ENCODE results near the gene PACSIN2.
A peak's percentile ranks its signal among the peaks of the same experiment; 100 is the strongest.

The PACSIN2 gene

GRCh38 chr22:42945736-42946135 is 69.2 kb downstream of the PACSIN2 start:
- TF ChIP-seq CTCF (IDR thresholded peaks at IDR 0.05; ENCODE audit: low read length, missing control alignments): no peak
- H3K4me3 ChIP-seq (replicated peaks; ENCODE audit: low read depth, low read length): no peak overlapping the region
- no peak for DNase-seq (ENCODE audit: low read depth)

- no peak overlapping the region for H3K4me3 ChIP-seq (replicated peaks; ENCODE audit: low read depth, low read length)
- TF ChIP-seq CTCF (IDR thresholded peaks at IDR 0.05; ENCODE audit: low read length, missing control alignments): no peak
- DNase-seq (ENCODE audit: low read depth): no peak
Observed at GRCh38 chr22:42945027-42945426, 69.9 kb downstream of the PACSIN2 start.

- H3K4me3 ChIP-seq (replicated peaks; ENCODE audit: low read depth, low read length): no peak overlapping the region
- no peak for TF ChIP-seq CTCF (IDR thresholded peaks at IDR 0.05; ENCODE audit: low read length, missing control alignments)
- DNase-seq (ENCODE audit: low read depth): no peak
Observed at GRCh38 chr22:42944409-42944808, 70.5 kb downstream of the PACSIN2 start.

- H3K4me3 ChIP-seq (replicated peaks; ENCODE audit: low read depth, low read length): no peak overlapping the region
- DNase-seq (ENCODE audit: low read depth): no peak
- TF ChIP-seq CTCF (IDR thresholded peaks at IDR 0.05; ENCODE audit: low read length, missing control alignments): no peak
Observed at GRCh38 chr22:42943981-42944380, 71.0 kb downstream of the PACSIN2 start.

GRCh38 chr22:42942351-42942750 is 72.6 kb downstream of the PACSIN2 start:
- H3K4me3 ChIP-seq (replicated peaks; ENCODE audit: low read depth, low read length): no peak overlapping the region
- TF ChIP-seq CTCF (IDR thresholded peaks at IDR 0.05; ENCODE audit: low read length, missing control alignments): no peak
- no peak for DNase-seq (ENCODE audit: low read depth)

- H3K4me3 ChIP-seq (replicated peaks; ENCODE audit: low read depth, low read length): no peak overlapping the region
- peak; percentile 80 for DNase-seq (ENCODE audit: low read depth)
- no peak for TF ChIP-seq CTCF (IDR thresholded peaks at IDR 0.05; ENCODE audit: low read length, missing control alignments)
Observed at GRCh38 chr22:42939941-42940653, 74.9 kb downstream of the PACSIN2 start.

- no peak for DNase-seq (ENCODE audit: low read depth)
- H3K4me3 ChIP-seq (replicated peaks; ENCODE audit: low read depth, low read length): no peak overlapping the region
- TF ChIP-seq CTCF (IDR thresholded peaks at IDR 0.05; ENCODE audit: low read length, missing control alignments): no peak
Observed at GRCh38 chr22:42939451-42939881, 75.5 kb downstream of the PACSIN2 start.

Measured in fibroblast of pulmonary artery (primary cell).